Caco-2 (cell line): ENCODE results near the gene SYCP2. TPM values are rescaled to one million over a fixed set of nuclear protein-coding genes. Genes with fewer than 3 reads are reported as not detected.
"Not testable (repeated sequence)": the region's sequence is repeated elsewhere in the genome, so short reads cannot be mapped to it uniquely, and the experiment has no call there.

Source experiments
- BruUV-seq: library from RNA; stranded (reverse); fragments of 400-500 nt; replicated peaks from 2 replicates; lab custom pipeline; 2021; lab: Mats Ljungman, UMichigan
- CTCF ChIA-PET: fragments of 300-600 bp; sonication (Branson Sonifier 250); formaldehyde crosslinking; loops from one replicate; lab custom pipeline; 2022; ENCODE audit warnings: antibody characterized with exemption; lab: Charles Lee
- POLR2A ChIA-PET: fragments of 300-600 bp; sonication (Branson Sonifier 250); formaldehyde crosslinking; loops from one replicate; lab custom pipeline; 2022; ENCODE audit warnings: antibody characterized with exemption; lab: Charles Lee
- DNase-seq, 2 experiments: peaks; one replicate each; pipeline versions ENCODE4 v3.0.0 to v3.0.0-alpha.2; 2020 to 2022
- H3K27me3 ChIP-seq: replicated peaks from 2 replicates; pipeline ENCODE4 v1.6.0; 2011; ENCODE audit warnings: low read length; ENCODE audit not compliant: control insufficient read depth, insufficient read depth
- H3K36me3 ChIP-seq: 2 replicates; pipeline ENCODE4 v1.5.1; 2011; ENCODE audit warnings: low read length; ENCODE audit not compliant: control insufficient read depth, insufficient read depth
- H3K4me1 ChIP-seq: fragments of 250-450 bp; sonication (Bioruptor Pico); 2 replicates; pipeline ENCODE4 v1.5.1; 2020; ENCODE audit warnings: mild to moderate bottlenecking
- H3K4me3 ChIP-seq: 2 replicates; pipeline ENCODE4 v1.5.1; 2011; ENCODE audit warnings: low read depth, mild to moderate bottlenecking, control low read depth, low read length
- H3K9me3 ChIP-seq: fragments of 250-450 bp; sonication (Bioruptor Pico); 2 replicates; pipeline ENCODE4 v1.5.1; 2020; ENCODE audit warnings: mild to moderate bottlenecking, moderate library complexity
- H3K27ac Mint-ChIP-seq: one replicate; pipeline ENCODE4 v1.8.0; 2022; ENCODE audit warnings: mixed read lengths; ENCODE audit not compliant: unreplicated experiment
- H3K27me3 Mint-ChIP-seq: one replicate; pipeline ENCODE4 v1.8.0; 2022; ENCODE audit warnings: mixed read lengths; ENCODE audit not compliant: insufficient read depth, unreplicated experiment
- H3K36me3 Mint-ChIP-seq: one replicate; pipeline ENCODE4 v1.8.0; 2022; ENCODE audit warnings: mild to moderate bottlenecking, mixed read lengths; ENCODE audit not compliant: insufficient read depth, unreplicated experiment
- H3K4me1 Mint-ChIP-seq: one replicate; pipeline ENCODE4 v1.8.0; 2022; ENCODE audit warnings: low read depth, mixed read lengths; ENCODE audit not compliant: unreplicated experiment
- H3K4me3 Mint-ChIP-seq: one replicate; pipeline ENCODE4 v1.8.0; 2022; ENCODE audit warnings: mild to moderate bottlenecking, moderate library complexity, mixed read lengths; ENCODE audit not compliant: unreplicated experiment
- H3K9me3 Mint-ChIP-seq: one replicate; pipeline ENCODE4 v1.8.0; 2022; ENCODE audit warnings: mixed read lengths; ENCODE audit not compliant: unreplicated experiment
- intact Hi-C: fragments of 100-400 bp; cut with micrococcal nuclease; formaldehyde crosslinking; loops from one replicate; pipeline ENCODE4 v1.10.0; 2022; ENCODE audit not compliant: unreplicated experiment
- total RNA-seq: library from RNA; stranded (reverse); gene quantifications from 2 replicates; pipeline ENCODE4 v1.2.3, GENCODE V29; 2022
- TF ChIP-seq, protein P1 (sequence below), 2 experiments: fragments of 200-600 bp in 1 of 2; IDR thresholded peaks; 1 replicate in 1 of 2; 2 replicates in 1 of 2; pipeline versions ENCODE4 v1.5.1 to v1.8.0; 2011 to 2022; ENCODE audit warnings: antibody characterized with exemption in 1 of 2, control low read depth in 1 of 2, inconsistent platforms in 1 of 2, low read depth in 1 of 2, low read length in 1 of 2, mild to moderate bottlenecking in 1 of 2, moderate library complexity in 1 of 2; ENCODE audit not compliant: insufficient read depth in 1 of 2, severe bottlenecking in 1 of 2, unreplicated experiment in 1 of 2

The SYCP2 gene
- total RNA-seq, 1 experiment from 2014 or later, result 68.7 TPM

DNA sequence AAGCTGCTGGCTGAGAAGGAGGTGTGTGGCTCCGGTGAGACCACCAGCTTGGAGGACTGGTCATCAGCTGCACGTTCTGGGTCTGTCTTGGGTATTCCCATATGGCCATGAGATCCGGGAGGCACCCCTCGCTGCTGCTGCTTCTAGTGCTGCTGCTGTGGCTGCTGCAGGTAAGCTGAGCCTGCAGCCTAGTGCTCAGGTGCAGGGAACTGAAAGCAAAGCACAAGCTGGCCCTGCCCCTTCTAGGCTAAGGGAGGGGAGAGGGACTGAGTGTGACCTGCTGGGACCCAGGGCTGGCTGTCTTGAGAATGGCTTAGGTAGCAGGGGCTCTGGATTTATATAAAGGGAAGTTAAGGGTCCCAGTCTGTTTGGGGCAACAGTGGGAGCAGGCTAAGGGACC lies 25.2 kb upstream of the SYCP2 start:
- CTCF ChIA-PET, result interaction anchor here (0.5 to 2.2 kb wide), 3 partner anchors 25 to 91 kb away, joined by 3 to 16 read pairs (median 5); partner anchors contain the start of gene SYCP2
- Mint-ChIP-seq H3K27me3 (no peaks in the 10 kb centered on the region), H3K4me1 (peaks cover 35% of the 10 kb centered on the region), H3K9me3 (no peaks in the 10 kb centered on the region), H3K4me3 (no peak overlapping the region), H3K27ac (no peak overlapping the region), H3K36me3 (no peaks in the 10 kb centered on the region)
- Histone ChIP-seq H3K4me3 (0 out of 2 replicates have a peak overlapping the region, but pooled peaks have one; percentile 3), H3K36me3 (no peaks in the 10 kb centered on the region), H3K4me1 (peaks cover 33% of the 10 kb centered on the region), H3K9me3 (no peaks in the 10 kb centered on the region), H3K27me3 (no peaks in the 10 kb centered on the region)
- TF ChIP-seq, protein P1, sequence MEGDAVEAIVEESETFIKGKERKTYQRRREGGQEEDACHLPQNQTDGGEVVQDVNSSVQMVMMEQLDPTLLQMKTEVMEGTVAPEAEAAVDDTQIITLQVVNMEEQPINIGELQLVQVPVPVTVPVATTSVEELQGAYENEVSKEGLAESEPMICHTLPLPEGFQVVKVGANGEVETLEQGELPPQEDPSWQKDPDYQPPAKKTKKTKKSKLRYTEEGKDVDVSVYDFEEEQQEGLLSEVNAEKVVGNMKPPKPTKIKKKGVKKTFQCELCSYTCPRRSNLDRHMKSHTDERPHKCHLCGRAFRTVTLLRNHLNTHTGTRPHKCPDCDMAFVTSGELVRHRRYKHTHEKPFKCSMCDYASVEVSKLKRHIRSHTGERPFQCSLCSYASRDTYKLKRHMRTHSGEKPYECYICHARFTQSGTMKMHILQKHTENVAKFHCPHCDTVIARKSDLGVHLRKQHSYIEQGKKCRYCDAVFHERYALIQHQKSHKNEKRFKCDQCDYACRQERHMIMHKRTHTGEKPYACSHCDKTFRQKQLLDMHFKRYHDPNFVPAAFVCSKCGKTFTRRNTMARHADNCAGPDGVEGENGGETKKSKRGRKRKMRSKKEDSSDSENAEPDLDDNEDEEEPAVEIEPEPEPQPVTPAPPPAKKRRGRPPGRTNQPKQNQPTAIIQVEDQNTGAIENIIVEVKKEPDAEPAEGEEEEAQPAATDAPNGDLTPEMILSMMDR (IDR thresholded peaks at IDR 0.05; ENCODE audit: insufficient read depth in 1 of 2, low read depth in 1 of 2, low read length in 1 of 2, severe bottlenecking in 1 of 2, unreplicated experiment in 1 of 2), result no peak
- BruUV-seq, result no TSS peak
- POLR2A ChIA-PET, result interaction anchor here (0.7 to 1.0 kb wide), 2 partner anchors 18 to 54 kb away, joined by 3 to 4 read pairs; partner anchors contain the start of genes FAM217B and PPP1R3D
- peak in 1 of 2 experiments; percentile 45 for DNase-seq
- intact Hi-C loops, result no loop called here

DNA sequence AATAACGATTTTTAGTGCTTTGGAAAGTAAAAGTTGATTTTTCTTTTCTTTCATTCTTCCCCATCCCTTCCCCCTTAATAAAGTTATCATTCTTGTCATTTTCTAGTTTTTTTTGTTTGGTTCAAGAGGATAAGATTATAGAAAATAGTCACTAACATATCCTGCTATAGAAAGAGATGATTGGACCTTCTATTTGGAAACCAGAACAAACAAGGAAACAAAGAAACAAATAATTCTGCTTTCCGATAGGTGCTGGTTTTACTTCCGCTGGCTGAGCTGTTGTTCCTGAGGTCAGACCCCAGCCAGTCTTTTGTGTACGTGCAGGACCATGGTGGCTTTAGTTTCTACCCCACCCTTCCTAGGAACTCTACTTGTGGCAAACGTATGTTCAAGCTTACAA lies 24.7 kb upstream of the SYCP2 start, which contains the start of gene CDH26:
Gene CDH26, plus strand, starts transcription at position 301 of the 400 bp plus-strand sequence. CDS start 304 bp downstream, outside the sequence.
- Mint-ChIP-seq H3K36me3 (no peaks in the 10 kb centered on the region), H3K27ac (no peak within 1 kb of the TSS), H3K27me3 (no peaks in the 10 kb centered on the region), H3K4me1 (peaks cover 35% of the 10 kb centered on the region), H3K9me3 (no peaks in the 10 kb centered on the region), H3K4me3 (peak within 1 kb of the TSS; percentile 30)
- DNase-seq, result no peak
- no peaks in the 10 kb centered on the region for H3K36me3 ChIP-seq
- H3K27me3 ChIP-seq, result no peaks in the 10 kb centered on the region
- H3K9me3 ChIP-seq, result no peaks in the 10 kb centered on the region
- H3K4me3 ChIP-seq, result 0 out of 2 replicates have a peak within 1 kb of the TSS, but pooled peaks have one; percentile 3
- TF ChIP-seq, protein P1 (IDR thresholded peaks at IDR 0.05; ENCODE audit: insufficient read depth in 1 of 2, low read depth in 1 of 2, low read length in 1 of 2, severe bottlenecking in 1 of 2, unreplicated experiment in 1 of 2), result no peak
- ChIA-PET CTCF (interaction anchor here (0.6 to 2.2 kb wide), 4 partner anchors 14 to 150 kb away, joined by 3 to 16 read pairs (median 4); partner anchors contain the start of gene SYCP2), POLR2A (interaction anchor here (0.7 to 1.0 kb wide), 2 partner anchors 18 to 55 kb away, joined by 3 to 4 read pairs; partner anchors contain the start of genes FAM217B and PPP1R3D)
- intact Hi-C loops, result no loop called here
- BruUV-seq, result no TSS peak
- peaks cover 33% of the 10 kb centered on the region for H3K4me1 ChIP-seq

DNA sequence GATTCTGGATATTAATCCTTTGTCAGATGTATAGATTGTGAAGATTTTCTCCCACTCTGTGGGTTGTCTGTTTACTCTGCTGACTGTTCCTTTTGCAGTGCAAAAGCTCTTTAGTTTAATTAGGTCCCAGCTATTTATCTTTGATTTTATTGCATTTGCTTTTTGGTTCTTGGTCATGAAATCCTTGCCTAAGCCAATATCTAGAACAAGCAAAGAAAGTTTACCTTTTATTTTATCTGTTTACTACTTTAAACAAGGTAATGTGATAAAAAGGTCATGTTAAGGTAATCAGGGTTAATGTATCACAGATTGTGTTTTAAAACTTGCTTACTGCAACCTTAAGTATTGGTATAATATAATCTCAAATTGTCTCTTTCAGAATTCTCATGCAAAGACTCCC lies 24.1 kb upstream of the SYCP2 start:
- not testable (repeated sequence) for H3K9me3 Mint-ChIP-seq, H3K36me3 ChIP-seq, H3K27me3 ChIP-seq, DNase-seq, H3K4me3 ChIP-seq, BruUV-seq, H3K27me3 Mint-ChIP-seq, H3K27ac Mint-ChIP-seq, H3K9me3 ChIP-seq, H3K36me3 Mint-ChIP-seq
- intact Hi-C loops, result loop anchor here (1.0 kb wide), 1 partner anchor 17 kb away; the partner anchor contains the start of genes FAM217B and PPP1R3D
- Mint-ChIP-seq H3K4me1 (peaks cover 35% of the 10 kb centered on the region), H3K4me3 (peak overlapping the region; percentile 30)
- CTCF ChIA-PET, result interaction anchor here (0.6 to 2.2 kb wide), 6 partner anchors 14 to 93 kb away, joined by 3 to 16 read pairs (median 5); partner anchors contain the start of genes FAM217B, PPP1R3D and SYCP2
- H3K4me1 ChIP-seq, result peaks cover 33% of the 10 kb centered on the region
- POLR2A ChIA-PET, result interaction anchor here (0.6 kb wide), 1 partner anchor 17 kb away, joined by 4 read pairs; the partner anchor contains the start of genes FAM217B and PPP1R3D
